ENCODE results near the gene OSBPL6. TPM values are rescaled to one million over a fixed set of nuclear protein-coding genes. Genes with fewer than 3 reads are reported as not detected.

OSBPL6 gene
- total RNA-seq, 1 donor from 2014 or later = 3.6 TPM

GRCh38 chr2:178292586-178292985, 98.3 kb downstream of the OSBPL6 start:
- Histone ChIP-seq H3K4me3 (ENCODE audit: low read depth, low read length) (no peak overlapping the region), H3K36me3 (ENCODE audit: control insufficient read depth, insufficient read depth, low read length) (no peaks in the 10 kb centered on the region), H3K27me3 (ENCODE audit: control insufficient read depth, insufficient read depth, low read length) (no peaks in the 10 kb centered on the region)
- TF ChIP-seq, protein P1, sequence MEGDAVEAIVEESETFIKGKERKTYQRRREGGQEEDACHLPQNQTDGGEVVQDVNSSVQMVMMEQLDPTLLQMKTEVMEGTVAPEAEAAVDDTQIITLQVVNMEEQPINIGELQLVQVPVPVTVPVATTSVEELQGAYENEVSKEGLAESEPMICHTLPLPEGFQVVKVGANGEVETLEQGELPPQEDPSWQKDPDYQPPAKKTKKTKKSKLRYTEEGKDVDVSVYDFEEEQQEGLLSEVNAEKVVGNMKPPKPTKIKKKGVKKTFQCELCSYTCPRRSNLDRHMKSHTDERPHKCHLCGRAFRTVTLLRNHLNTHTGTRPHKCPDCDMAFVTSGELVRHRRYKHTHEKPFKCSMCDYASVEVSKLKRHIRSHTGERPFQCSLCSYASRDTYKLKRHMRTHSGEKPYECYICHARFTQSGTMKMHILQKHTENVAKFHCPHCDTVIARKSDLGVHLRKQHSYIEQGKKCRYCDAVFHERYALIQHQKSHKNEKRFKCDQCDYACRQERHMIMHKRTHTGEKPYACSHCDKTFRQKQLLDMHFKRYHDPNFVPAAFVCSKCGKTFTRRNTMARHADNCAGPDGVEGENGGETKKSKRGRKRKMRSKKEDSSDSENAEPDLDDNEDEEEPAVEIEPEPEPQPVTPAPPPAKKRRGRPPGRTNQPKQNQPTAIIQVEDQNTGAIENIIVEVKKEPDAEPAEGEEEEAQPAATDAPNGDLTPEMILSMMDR (IDR thresholded peaks at IDR 0.05; ENCODE audit: insufficient read depth, low read length, poor library complexity, severe bottlenecking) = no peak
- no peak for DNase-seq (ENCODE audit: low read depth)

- no peak overlapping the region for H3K4me3 ChIP-seq (ENCODE audit: low read depth, low read length)
- TF ChIP-seq, protein P1 (IDR thresholded peaks at IDR 0.05; ENCODE audit: insufficient read depth, low read length, poor library complexity, severe bottlenecking) = no peak
- H3K27me3 ChIP-seq (ENCODE audit: control insufficient read depth, insufficient read depth, low read length) = no peaks in the 10 kb centered on the region
- no peaks in the 10 kb centered on the region for H3K36me3 ChIP-seq (ENCODE audit: control insufficient read depth, insufficient read depth, low read length)
- DNase-seq (ENCODE audit: low read depth) = peak; percentile 54
Measured at GRCh38 chr2:178295115-178295514, 100.8 kb downstream of the OSBPL6 start.

DNA sequence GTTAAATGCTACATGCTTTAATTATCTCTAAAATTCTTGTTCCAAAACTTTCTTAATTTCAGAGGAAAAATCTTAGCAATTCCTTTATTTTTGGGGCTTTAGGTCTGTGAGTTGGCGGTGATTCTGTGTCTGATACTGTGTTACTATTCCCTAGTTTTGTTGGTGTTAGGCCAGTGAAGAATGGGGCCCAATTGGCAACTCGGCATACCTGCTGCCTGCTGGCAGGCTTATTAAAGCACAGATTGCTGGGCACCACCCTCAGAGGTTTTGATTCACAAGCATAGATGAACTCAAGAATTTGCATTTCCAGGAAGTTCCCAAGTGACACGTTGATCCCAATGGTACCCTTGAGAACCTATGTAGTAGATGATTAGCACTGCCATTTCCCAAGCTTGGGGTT, 101.6 kb downstream of the OSBPL6 start:
- Histone ChIP-seq H3K4me3 (ENCODE audit: low read depth, low read length) (no peak overlapping the region), H3K27me3 (ENCODE audit: control insufficient read depth, insufficient read depth, low read length) (no peaks in the 10 kb centered on the region), H3K36me3 (ENCODE audit: control insufficient read depth, insufficient read depth, low read length) (no peaks in the 10 kb centered on the region)
- DNase-seq (ENCODE audit: low read depth) = no peak
- TF ChIP-seq, protein P1 (IDR thresholded peaks at IDR 0.05; ENCODE audit: insufficient read depth, low read length, poor library complexity, severe bottlenecking) = no peak

GRCh38 chr2:178296394-178297090, 102.2 kb downstream of the OSBPL6 start:
- Histone ChIP-seq H3K4me3 (ENCODE audit: low read depth, low read length) (no peak overlapping the region), H3K27me3 (ENCODE audit: control insufficient read depth, insufficient read depth, low read length) (no peaks in the 10 kb centered on the region), H3K36me3 (ENCODE audit: control insufficient read depth, insufficient read depth, low read length) (no peaks in the 10 kb centered on the region)
- DNase-seq (ENCODE audit: low read depth) = no peak
- TF ChIP-seq, protein P1 (IDR thresholded peaks at IDR 0.05; ENCODE audit: insufficient read depth, low read length, poor library complexity, severe bottlenecking) = no peak

- Histone ChIP-seq H3K4me3 (ENCODE audit: low read depth, low read length) (no peak overlapping the region), H3K27me3 (ENCODE audit: control insufficient read depth, insufficient read depth, low read length) (no peaks in the 10 kb centered on the region), H3K36me3 (ENCODE audit: control insufficient read depth, insufficient read depth, low read length) (no peaks in the 10 kb centered on the region)
- DNase-seq (ENCODE audit: low read depth) = no peak
- TF ChIP-seq, protein P1 (IDR thresholded peaks at IDR 0.05; ENCODE audit: insufficient read depth, low read length, poor library complexity, severe bottlenecking) = no peak
Measured at GRCh38 chr2:178297091-178297411, 102.7 kb downstream of the OSBPL6 start.

GRCh38 chr2:178298785-178299212, 104.5 kb downstream of the OSBPL6 start:
- Histone ChIP-seq H3K4me3 (ENCODE audit: low read depth, low read length) (no peak overlapping the region), H3K36me3 (ENCODE audit: control insufficient read depth, insufficient read depth, low read length) (no peaks in the 10 kb centered on the region), H3K27me3 (ENCODE audit: control insufficient read depth, insufficient read depth, low read length) (no peaks in the 10 kb centered on the region)
- TF ChIP-seq, protein P1 (IDR thresholded peaks at IDR 0.05; ENCODE audit: insufficient read depth, low read length, poor library complexity, severe bottlenecking) = no peak
- DNase-seq (ENCODE audit: low read depth) = no peak

All from kidney epithelial cell (primary cell).